GM19463 (cell line): ENCODE measurements around the gene YWHAG.

Source experiments
- ATAC-seq: cut with Tn5 transposase; IDR thresholded peaks from one replicate; pipeline ENCODE4 v1.9.1; 2021; ENCODE audit warnings: mild to moderate bottlenecking, moderate library complexity; ENCODE audit not compliant: unreplicated experiment

YWHAG gene

GRCh38 chr7:76278540-76278939 is 80.3 kb downstream of the YWHAG start:
- no peak for ATAC-seq
